HFFc6 (cell line): ENCODE data around the gene ETV3L. TPM values are rescaled to one million over a fixed set of nuclear protein-coding genes. Genes with fewer than 3 reads are reported as not detected.

Source experiments
- DNase-seq: peaks from one replicate; pipeline ENCODE4 v3.0.0-alpha.2; 2018
- H3K27ac Mint-ChIP-seq: 2 replicates; pipeline ENCODE4 v1.8.0; 2020; ENCODE audit warnings: mild to moderate bottlenecking, mixed read lengths
- H3K27me3 Mint-ChIP-seq: 2 replicates; pipeline ENCODE4 v1.8.0; 2021; ENCODE audit warnings: mild to moderate bottlenecking, moderate library complexity, mixed read lengths; ENCODE audit not compliant: insufficient read depth
- H3K36me3 Mint-ChIP-seq: 2 replicates; pipeline ENCODE4 v1.8.0; 2021; ENCODE audit warnings: low read depth, mixed read lengths
- H3K4me1 Mint-ChIP-seq: 2 replicates; pipeline ENCODE4 v1.8.0; 2020; ENCODE audit warnings: low read depth, mixed read lengths
- H3K4me3 Mint-ChIP-seq: 2 replicates; pipeline ENCODE4 v1.8.0; 2020; ENCODE audit warnings: mild to moderate bottlenecking, moderate library complexity, mixed read lengths
- H3K9me3 Mint-ChIP-seq: 2 replicates; pipeline ENCODE4 v1.8.0; 2020; ENCODE audit warnings: mild to moderate bottlenecking, mixed read lengths
- CTCF ChIP-seq: fragments of 200-600 bp; sonication (generic); IDR thresholded peaks from 2 replicates; pipeline ENCODE4 v1.5.0; 2021; ENCODE audit warnings: antibody characterized with exemption, mild to moderate bottlenecking
- total RNA-seq, 6 experiments: library from RNA; stranded (reverse); fragmentation: NEBNext Ultra II Directional; extraction: Animal tissue kit (Norgen Biotek cat#: 25700); gene quantifications; 2 replicates in 1 of 6; 3 replicates in 5 of 6; pipeline ENCODE4 v1.2.3, GENCODE V29; 2021

The ETV3L gene
- total RNA-seq, 6 experiments from 2014 or later: not detected

GRCh38 chr1:157047062-157047410 is 52.6 kb downstream of the ETV3L start:
- Mint-ChIP-seq H3K4me3 (no peak overlapping the region), H3K27me3 (peaks cover 8% of the 10 kb centered on the region), H3K9me3 (peaks cover 10% of the 10 kb centered on the region), H3K36me3 (peaks cover 5% of the 10 kb centered on the region), H3K27ac (no peak overlapping the region), H3K4me1 (peaks cover 39% of the 10 kb centered on the region)
- no peak for DNase-seq
- no peak for TF ChIP-seq CTCF

- Mint-ChIP-seq H3K27me3 (peaks cover 2% of the 10 kb centered on the region), H3K27ac (peak within 1 kb of the TSS; percentile 90), H3K9me3 (no peaks in the 10 kb centered on the region), H3K4me1 (peaks cover 54% of the 10 kb centered on the region), H3K4me3 (peak within 1 kb of the TSS; percentile 93), H3K36me3 (no peaks in the 10 kb centered on the region; the same call in 1 of the 2 replicates)
- peak; percentile 76 for DNase-seq
- no peak for TF ChIP-seq CTCF
These were observed 54.1 kb downstream of the ETV3L start, which contains the start of gene ARHGEF11 for GRCh38 chr1:157045250-157046218. Gene ARHGEF11, minus strand, starts transcription at chr1:157045742. Its CDS starts 1,412 bp downstream, at chr1:157044330.

- no peaks in the 10 kb centered on the region; the same call in 1 of the 2 replicates for H3K27me3 Mint-ChIP-seq
- peak overlapping the region; percentile 90 for H3K27ac Mint-ChIP-seq
- no peaks in the 10 kb centered on the region; the same call in 1 of the 2 replicates for H3K36me3 Mint-ChIP-seq
- no peak for DNase-seq
- TF ChIP-seq CTCF: no peak
- H3K9me3 Mint-ChIP-seq: no peaks in the 10 kb centered on the region
- H3K4me3 Mint-ChIP-seq: peak overlapping the region; percentile 93
- peaks cover 64% of the 10 kb centered on the region for H3K4me1 Mint-ChIP-seq
These were observed 55.3 kb downstream of the ETV3L start for GRCh38 chr1:157044326-157044725.

- DNase-seq: no peak
- Mint-ChIP-seq H3K27ac (peak overlapping the region; percentile 90; the same call in 1 of the 2 replicates), H3K27me3 (no peaks in the 10 kb centered on the region), H3K9me3 (no peaks in the 10 kb centered on the region), H3K4me3 (peak overlapping the region; percentile 93), H3K36me3 (no peaks in the 10 kb centered on the region; the same call in 1 of the 2 replicates), H3K4me1 (peaks cover 70% of the 10 kb centered on the region)
- no peak for TF ChIP-seq CTCF
These were observed 55.9 kb downstream of the ETV3L start for GRCh38 chr1:157043685-157044084.

- H3K4me3 Mint-ChIP-seq: peak overlapping the region; percentile 93
- DNase-seq: no peak
- no peaks in the 10 kb centered on the region for H3K9me3 Mint-ChIP-seq
- no peaks in the 10 kb centered on the region; the same call in 1 of the 2 replicates for H3K36me3 Mint-ChIP-seq
- H3K27ac Mint-ChIP-seq: no peak overlapping the region; the same call in 1 of the 2 replicates
- H3K27me3 Mint-ChIP-seq: no peaks in the 10 kb centered on the region
- H3K4me1 Mint-ChIP-seq: peaks cover 74% of the 10 kb centered on the region
- no peak for TF ChIP-seq CTCF
These were observed 56.8 kb downstream of the ETV3L start for GRCh38 chr1:157042846-157043245.

Other genes starting within 250 kb of the ETV3L start
- not detected for gene INSRR, start 240.7 kb downstream of the ETV3L start, total RNA-seq
- gene NTRK1, start 238.9 kb downstream of the ETV3L start, total RNA-seq: under 1 TPM in 1 of 6 experiments, not detected in 5; 0.10 TPM
- 10 to 100 TPM in 4 of 6 experiments, 1 to 10 TPM in 2; 3.2 to 23.6 (median 20.2) TPM for gene PEAR1, start 206.1 kb downstream of the ETV3L start, total RNA-seq
- gene LRRC71, start 179.2 kb downstream of the ETV3L start, total RNA-seq: under 1 TPM in 4 of 6 experiments, not detected in 2; 0.13 to 0.46 (median 0.41) TPM
- gene ARHGEF11, start 54.1 kb downstream of the ETV3L start, total RNA-seq: 10 to 100 TPM; 21.3 to 24.8 (median 22.4) TPM
- gene ETV3, start 38.6 kb upstream of the ETV3L start, total RNA-seq: 10 to 100 TPM; 20.0 to 22.9 (median 21.0) TPM